ENCODE results near the gene DOK6.

The DOK6 gene

GRCh38 chr18:69784815-69785214 lies 384.1 kb downstream of the DOK6 start:
- no peak for DNase-seq (ENCODE audit: low read depth, low spot score)
- Histone ChIP-seq H3K36me3 (ENCODE audit: control insufficient read depth, insufficient read depth, low read length) (no peaks in the 10 kb centered on the region), H3K4me3 (ENCODE audit: low read length) (no peak overlapping the region), H3K9me3 (ENCODE audit: control insufficient read depth, insufficient read depth, low read length) (no peaks in the 10 kb centered on the region), H3K27me3 (ENCODE audit: control insufficient read depth, insufficient read depth, low read length) (no peaks in the 10 kb centered on the region), H3K27ac (ENCODE audit: low read length) (no peak overlapping the region), H3K4me1 (ENCODE audit: control insufficient read depth, insufficient read depth, low read length) (no peaks in the 10 kb centered on the region)
- no CpG with 5 or more reads among the region's 2 CpGs for WGBS (ENCODE audit: insufficient coverage, insufficient read length)

- WGBS (ENCODE audit: insufficient coverage, insufficient read length), result no CpG with 5 or more reads among the region's 3 CpGs
- no peaks in the 10 kb centered on the region for H3K4me1 ChIP-seq (ENCODE audit: control insufficient read depth, insufficient read depth, low read length)
- no peak overlapping the region for H3K4me3 ChIP-seq (ENCODE audit: low read length)
- DNase-seq (ENCODE audit: low read depth, low spot score), result no peak
- no peak overlapping the region for H3K27ac ChIP-seq (ENCODE audit: low read length)
- no peaks in the 10 kb centered on the region for H3K36me3 ChIP-seq (ENCODE audit: control insufficient read depth, insufficient read depth, low read length)
- H3K27me3 ChIP-seq (ENCODE audit: control insufficient read depth, insufficient read depth, low read length), result no peaks in the 10 kb centered on the region
- H3K9me3 ChIP-seq (ENCODE audit: control insufficient read depth, insufficient read depth, low read length), result no peaks in the 10 kb centered on the region
These were observed 384.8 kb downstream of the DOK6 start for GRCh38 chr18:69785466-69785865.

- no peaks in the 10 kb centered on the region for H3K4me1 ChIP-seq (ENCODE audit: control insufficient read depth, insufficient read depth, low read length)
- H3K27me3 ChIP-seq (ENCODE audit: control insufficient read depth, insufficient read depth, low read length), result no peaks in the 10 kb centered on the region
- H3K36me3 ChIP-seq (ENCODE audit: control insufficient read depth, insufficient read depth, low read length), result no peaks in the 10 kb centered on the region
- no peak overlapping the region for H3K27ac ChIP-seq (ENCODE audit: low read length)
- 100% methylated on average over 1 of the region's 1 CpG for WGBS (ENCODE audit: insufficient coverage, insufficient read length)
- DNase-seq (ENCODE audit: low read depth, low spot score), result no peak
- no peaks in the 10 kb centered on the region for H3K9me3 ChIP-seq (ENCODE audit: control insufficient read depth, insufficient read depth, low read length)
- no peak overlapping the region for H3K4me3 ChIP-seq (ENCODE audit: low read length)
These were observed 385.7 kb downstream of the DOK6 start for GRCh38 chr18:69786427-69786826.

- no peaks in the 10 kb centered on the region for H3K4me1 ChIP-seq (ENCODE audit: control insufficient read depth, insufficient read depth, low read length)
- H3K9me3 ChIP-seq (ENCODE audit: control insufficient read depth, insufficient read depth, low read length), result no peaks in the 10 kb centered on the region
- H3K27me3 ChIP-seq (ENCODE audit: control insufficient read depth, insufficient read depth, low read length), result no peaks in the 10 kb centered on the region
- DNase-seq (ENCODE audit: low read depth, low spot score), result no peak
- H3K36me3 ChIP-seq (ENCODE audit: control insufficient read depth, insufficient read depth, low read length), result no peaks in the 10 kb centered on the region
- H3K27ac ChIP-seq (ENCODE audit: low read length), result no peak overlapping the region
- H3K4me3 ChIP-seq (ENCODE audit: low read length), result no peak overlapping the region
- WGBS (ENCODE audit: insufficient coverage, insufficient read length), result no CpG with 5 or more reads among the region's 4 CpGs
These were observed 387.3 kb downstream of the DOK6 start for GRCh38 chr18:69787825-69788547.

GRCh38 chr18:69789794-69790193 lies 389.1 kb downstream of the DOK6 start:
- DNase-seq (ENCODE audit: low read depth, low spot score), result no peak
- Histone ChIP-seq H3K4me3 (ENCODE audit: low read length) (no peak overlapping the region), H3K27ac (ENCODE audit: low read length) (no peak overlapping the region), H3K9me3 (ENCODE audit: control insufficient read depth, insufficient read depth, low read length) (no peaks in the 10 kb centered on the region), H3K36me3 (ENCODE audit: control insufficient read depth, insufficient read depth, low read length) (no peaks in the 10 kb centered on the region), H3K4me1 (ENCODE audit: control insufficient read depth, insufficient read depth, low read length) (no peaks in the 10 kb centered on the region), H3K27me3 (ENCODE audit: control insufficient read depth, insufficient read depth, low read length) (no peaks in the 10 kb centered on the region)
- no CpG with 5 or more reads among the region's 1 CpG for WGBS (ENCODE audit: insufficient coverage, insufficient read length)

- Histone ChIP-seq H3K27me3 (ENCODE audit: control insufficient read depth, insufficient read depth, low read length) (no peaks in the 10 kb centered on the region), H3K4me1 (ENCODE audit: control insufficient read depth, insufficient read depth, low read length) (no peaks in the 10 kb centered on the region), H3K27ac (ENCODE audit: low read length) (no peak overlapping the region), H3K9me3 (ENCODE audit: control insufficient read depth, insufficient read depth, low read length) (no peaks in the 10 kb centered on the region), H3K4me3 (ENCODE audit: low read length) (no peak overlapping the region), H3K36me3 (ENCODE audit: control insufficient read depth, insufficient read depth, low read length) (no peaks in the 10 kb centered on the region)
- DNase-seq (ENCODE audit: low read depth, low spot score), result no peak
These were observed 390.0 kb downstream of the DOK6 start for GRCh38 chr18:69790649-69791048.

- no peak overlapping the region for H3K4me3 ChIP-seq (ENCODE audit: low read length)
- no peaks in the 10 kb centered on the region for H3K27me3 ChIP-seq (ENCODE audit: control insufficient read depth, insufficient read depth, low read length)
- no peak for DNase-seq (ENCODE audit: low read depth, low spot score)
- H3K9me3 ChIP-seq (ENCODE audit: control insufficient read depth, insufficient read depth, low read length), result no peaks in the 10 kb centered on the region
- H3K36me3 ChIP-seq (ENCODE audit: control insufficient read depth, insufficient read depth, low read length), result no peaks in the 10 kb centered on the region
- no peaks in the 10 kb centered on the region for H3K4me1 ChIP-seq (ENCODE audit: control insufficient read depth, insufficient read depth, low read length)
- no CpG with 5 or more reads among the region's 5 CpGs for WGBS (ENCODE audit: insufficient coverage, insufficient read length)
- no peak overlapping the region for H3K27ac ChIP-seq (ENCODE audit: low read length)
These were observed 395.1 kb downstream of the DOK6 start for GRCh38 chr18:69795791-69796190.

GRCh38 chr18:69804776-69805501 lies 404.3 kb downstream of the DOK6 start:
- Histone ChIP-seq H3K4me3 (ENCODE audit: low read length) (no peak overlapping the region), H3K27ac (ENCODE audit: low read length) (no peak overlapping the region), H3K9me3 (ENCODE audit: control insufficient read depth, insufficient read depth, low read length) (no peaks in the 10 kb centered on the region), H3K27me3 (ENCODE audit: control insufficient read depth, insufficient read depth, low read length) (no peaks in the 10 kb centered on the region), H3K36me3 (ENCODE audit: control insufficient read depth, insufficient read depth, low read length) (no peaks in the 10 kb centered on the region), H3K4me1 (ENCODE audit: control insufficient read depth, insufficient read depth, low read length) (no peaks in the 10 kb centered on the region)
- no peak for DNase-seq (ENCODE audit: low read depth, low spot score)
- WGBS (ENCODE audit: insufficient coverage, insufficient read length), result no CpG with 5 or more reads among the region's 5 CpGs

GRCh38 chr18:69808399-69808798 lies 407.7 kb downstream of the DOK6 start:
- no peak overlapping the region for H3K27ac ChIP-seq (ENCODE audit: low read length)
- no peak overlapping the region for H3K4me3 ChIP-seq (ENCODE audit: low read length)
- no peak for DNase-seq (ENCODE audit: low read depth, low spot score)
- WGBS (ENCODE audit: insufficient coverage, insufficient read length), result no CpG with 5 or more reads among the region's 2 CpGs
- no peaks in the 10 kb centered on the region for H3K36me3 ChIP-seq (ENCODE audit: control insufficient read depth, insufficient read depth, low read length)
- no peaks in the 10 kb centered on the region for H3K27me3 ChIP-seq (ENCODE audit: control insufficient read depth, insufficient read depth, low read length)
- no peaks in the 10 kb centered on the region for H3K4me1 ChIP-seq (ENCODE audit: control insufficient read depth, insufficient read depth, low read length)
- no peaks in the 10 kb centered on the region for H3K9me3 ChIP-seq (ENCODE audit: control insufficient read depth, insufficient read depth, low read length)

GRCh38 chr18:69813559-69813958 lies 412.9 kb downstream of the DOK6 start:
- WGBS (ENCODE audit: insufficient coverage, insufficient read length), result no CpG with 5 or more reads among the region's 1 CpG
- DNase-seq (ENCODE audit: low read depth, low spot score), result no peak
- H3K36me3 ChIP-seq (ENCODE audit: control insufficient read depth, insufficient read depth, low read length), result no peaks in the 10 kb centered on the region
- no peaks in the 10 kb centered on the region for H3K9me3 ChIP-seq (ENCODE audit: control insufficient read depth, insufficient read depth, low read length)
- no peaks in the 10 kb centered on the region for H3K4me1 ChIP-seq (ENCODE audit: control insufficient read depth, insufficient read depth, low read length)
- H3K27me3 ChIP-seq (ENCODE audit: control insufficient read depth, insufficient read depth, low read length), result no peaks in the 10 kb centered on the region
- H3K4me3 ChIP-seq (ENCODE audit: low read length), result no peak overlapping the region
- H3K27ac ChIP-seq (ENCODE audit: low read length), result no peak overlapping the region
